ENCODE results near the gene CHST2.

Gene CHST2

DNA sequence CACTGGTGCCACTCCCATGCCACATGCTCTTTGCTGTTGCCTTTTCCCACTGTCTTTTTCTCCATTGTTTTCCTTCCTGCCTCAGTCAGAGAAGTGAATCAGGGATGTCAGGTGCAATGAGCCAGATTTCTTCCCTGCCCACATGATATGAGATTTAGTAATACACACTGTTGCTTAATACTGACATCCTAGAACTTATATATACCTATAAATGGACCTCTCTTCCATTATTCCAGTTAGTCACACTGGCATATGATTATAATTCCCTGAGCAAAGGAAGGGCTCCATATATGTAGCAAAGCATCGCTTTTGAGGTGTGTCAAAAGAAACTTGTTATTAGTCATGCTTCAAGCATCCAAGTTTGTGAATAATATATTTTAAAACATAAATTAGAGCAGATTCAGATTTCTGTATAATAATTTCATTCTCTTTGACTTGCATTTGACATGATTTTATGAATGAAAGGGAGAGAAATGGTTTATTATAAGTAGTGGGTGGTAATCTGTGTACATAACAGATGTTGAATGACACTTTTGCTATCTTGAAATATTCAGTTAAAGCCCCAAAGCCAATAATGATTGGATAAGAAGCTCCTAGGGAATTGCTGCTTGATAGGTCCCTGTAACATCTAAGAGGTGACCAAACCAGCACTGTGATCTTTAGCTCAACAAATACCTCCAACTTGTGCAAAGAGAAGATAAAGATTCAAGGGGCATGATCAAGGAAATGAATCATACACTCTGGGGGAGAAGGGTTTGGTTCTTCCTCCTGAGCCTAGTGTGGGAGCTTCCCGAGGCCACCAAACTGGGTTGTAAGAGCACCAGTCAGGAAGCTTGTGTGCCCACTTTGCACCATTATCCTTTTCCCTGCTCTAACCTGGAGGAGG, 48.6 kb downstream of the CHST2 start:
- DNase-seq (ENCODE audit: low read depth, low spot score), result no peak

DNA sequence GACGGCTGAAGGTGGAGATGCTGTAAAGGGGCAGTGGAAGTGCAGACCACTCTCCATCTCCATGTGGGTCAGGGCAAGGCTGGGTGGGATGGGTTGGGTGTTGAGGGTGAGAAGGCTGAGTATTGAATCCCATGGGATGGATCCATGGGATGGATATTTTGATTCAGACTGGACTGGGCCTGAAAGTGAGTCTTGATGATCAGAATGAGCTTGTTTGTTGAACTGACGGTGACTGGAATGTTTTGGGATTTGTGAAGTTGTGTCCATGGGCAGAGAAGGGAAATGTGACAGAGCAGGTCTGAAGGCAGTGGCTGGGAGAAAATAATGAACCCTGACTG, 49.3 kb downstream of the CHST2 start:
- DNase-seq (ENCODE audit: low read depth, low spot score), result no peak

DNA sequence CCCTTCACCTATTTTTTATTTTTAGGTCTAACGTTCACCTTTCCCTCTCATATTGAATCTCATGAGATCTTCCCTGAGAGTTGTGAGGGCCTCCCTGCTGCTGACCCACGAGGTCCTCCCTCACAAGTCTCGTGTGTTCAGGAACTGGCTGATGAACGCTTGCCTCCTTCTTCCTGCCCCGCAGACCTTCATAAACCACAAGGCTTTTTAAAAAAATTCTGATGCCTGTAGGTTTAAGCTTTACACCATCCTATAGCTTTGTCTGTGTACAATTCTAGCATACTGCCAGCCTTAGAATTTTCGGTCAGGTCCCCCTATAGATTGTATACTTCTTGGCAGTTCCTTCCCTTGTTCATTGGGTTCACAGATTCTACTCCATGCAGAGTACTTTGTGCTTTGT, 50.5 kb downstream of the CHST2 start:
- DNase-seq (ENCODE audit: low read depth, low spot score), result no peak

DNA sequence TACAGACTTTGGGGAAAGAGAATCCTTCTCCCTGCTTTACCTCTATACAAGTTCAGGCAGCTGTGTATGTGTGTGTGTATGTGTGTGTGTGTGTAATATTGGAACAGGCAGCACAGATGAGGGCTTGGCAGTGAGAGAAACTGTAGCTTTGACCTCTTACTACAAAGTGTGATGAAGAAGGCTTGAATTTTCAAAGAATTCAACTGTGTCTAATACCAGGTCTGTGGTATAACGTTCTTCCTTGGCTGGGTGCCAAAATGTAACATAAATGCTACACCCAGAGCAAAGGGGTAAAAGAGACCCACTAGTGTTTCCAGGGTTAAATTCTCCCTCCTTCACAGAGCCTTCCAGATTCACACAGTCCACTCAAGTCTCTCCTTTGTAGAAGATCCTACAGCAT, 51.1 kb downstream of the CHST2 start:
- no peak for DNase-seq (ENCODE audit: low read depth, low spot score)

DNA sequence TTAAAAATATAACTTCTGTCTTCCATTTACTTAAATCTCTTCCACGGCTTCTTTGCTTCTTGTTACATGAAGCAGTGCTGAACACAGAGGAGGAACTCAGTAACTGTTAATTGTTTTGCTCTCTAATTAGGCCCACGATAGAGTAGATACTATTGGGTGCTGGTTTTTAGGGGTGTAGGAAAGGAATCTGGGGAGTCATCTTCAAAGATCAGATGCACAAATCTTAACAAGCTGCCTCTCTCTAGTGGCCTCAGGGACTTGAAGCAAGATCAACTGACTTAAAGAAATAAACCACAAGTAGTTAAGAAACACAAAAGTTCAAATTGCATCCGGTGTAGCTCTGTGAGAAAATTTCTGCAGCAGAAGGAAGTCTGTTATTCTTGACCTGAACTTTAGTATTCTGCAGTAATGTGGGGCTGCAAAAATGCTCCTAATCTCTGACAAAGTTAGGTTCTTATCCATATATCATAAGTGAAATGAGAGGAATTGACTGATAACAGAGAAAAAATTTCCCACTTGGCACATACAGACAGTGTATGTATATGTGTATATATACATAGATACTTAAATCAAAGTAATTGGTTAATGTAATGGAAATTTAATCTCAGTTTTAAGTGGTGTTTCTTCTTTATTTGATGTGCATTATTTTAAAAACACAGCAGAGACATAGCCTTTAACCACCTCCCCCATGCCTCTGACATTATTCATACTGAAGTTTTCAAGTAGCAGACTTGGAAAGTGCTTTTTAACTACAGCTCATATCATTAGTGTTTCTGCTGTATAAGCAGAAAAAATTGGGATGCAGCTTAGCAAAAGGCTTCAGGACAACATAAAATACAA, 51.8 kb downstream of the CHST2 start:
- DNase-seq (ENCODE audit: low read depth, low spot score), result no peak

DNA sequence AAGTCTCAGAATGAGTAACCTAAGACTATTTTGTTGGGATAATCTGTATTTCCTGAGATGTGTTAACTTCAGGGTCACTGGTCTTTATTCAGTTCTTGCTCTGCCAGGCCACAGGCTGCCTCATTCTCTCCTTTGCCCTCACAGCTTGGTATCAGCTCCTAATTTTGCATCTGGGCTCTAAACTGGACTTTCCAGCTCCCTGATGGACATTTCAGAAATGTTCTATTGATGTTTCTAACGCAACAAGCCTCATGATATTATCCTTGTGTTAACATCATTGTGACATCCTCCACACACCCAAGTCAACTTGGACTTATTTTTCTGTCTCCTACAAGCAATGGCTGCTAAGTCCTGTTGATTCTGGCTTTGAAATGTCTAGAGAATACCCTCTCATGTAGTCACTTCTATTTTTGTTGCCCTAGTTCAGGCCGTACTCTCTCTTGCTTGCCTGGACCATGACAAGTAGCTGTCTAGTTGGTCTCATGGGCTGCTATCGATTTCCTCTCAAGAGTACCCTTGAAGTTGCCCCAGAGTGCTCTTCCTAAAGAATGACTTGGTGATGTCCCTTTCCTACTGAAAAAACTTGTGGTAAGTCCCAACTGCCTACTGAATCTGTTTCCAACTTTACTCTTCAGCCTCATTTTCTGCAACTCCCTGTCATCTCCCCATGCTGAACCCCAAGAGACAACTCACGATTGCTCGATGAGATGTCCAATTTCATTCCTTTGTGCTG, 52.7 kb downstream of the CHST2 start:
- DNase-seq (ENCODE audit: low read depth, low spot score), result no peak

DNA sequence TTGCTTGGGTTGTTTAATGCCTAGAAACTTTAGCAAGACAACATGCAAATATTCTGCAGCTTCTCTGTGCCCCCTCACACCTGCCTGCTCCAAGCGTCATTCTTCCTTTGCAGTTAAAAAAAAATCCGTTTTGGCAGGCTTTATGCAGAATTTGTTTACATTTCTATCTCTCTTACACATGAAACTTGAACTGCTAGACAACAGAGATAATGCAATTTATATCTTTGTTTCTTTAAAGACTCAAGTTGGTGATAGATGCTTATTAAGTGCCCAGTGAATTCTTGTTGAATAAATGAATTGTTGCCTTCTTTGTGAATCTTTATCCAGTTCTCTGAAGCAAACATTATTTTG, 53.2 kb downstream of the CHST2 start:
- DNase-seq (ENCODE audit: low read depth, low spot score), result no peak

DNA sequence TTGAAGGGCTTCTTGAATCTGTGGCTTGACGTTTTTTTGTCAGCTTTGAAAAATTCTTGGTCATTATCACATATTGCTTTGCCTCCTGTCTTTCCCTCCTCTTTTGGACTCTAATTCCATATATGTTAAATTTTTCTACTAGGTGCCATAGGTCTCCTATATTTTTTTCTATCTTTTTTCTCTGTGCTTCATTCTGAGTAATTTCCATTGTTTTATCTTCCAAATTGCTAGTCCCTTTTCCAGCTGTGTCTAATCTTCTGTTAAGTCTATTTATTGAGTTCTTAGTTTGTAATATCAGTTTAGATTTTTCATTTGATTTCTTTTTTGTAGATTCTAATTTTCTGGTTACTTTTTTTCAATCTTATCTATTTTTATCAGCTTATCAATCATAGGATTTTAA, 53.7 kb downstream of the CHST2 start:
- no peak for DNase-seq (ENCODE audit: low read depth, low spot score)

All from ELF-1 (cell line).